HG03175 (cell line): ENCODE measurements around the gene NDUFA7.
"Not testable (repeated sequence)": the region's sequence is repeated elsewhere in the genome, so short reads cannot be mapped to it uniquely, and the experiment has no call there.

Experiments
- ATAC-seq: cut with Tn5 transposase; IDR thresholded peaks from one replicate; pipeline ENCODE4 v1.9.1; 2021; ENCODE audit warnings: mild to moderate bottlenecking, moderate library complexity; ENCODE audit not compliant: unreplicated experiment

NDUFA7 gene

DNA sequence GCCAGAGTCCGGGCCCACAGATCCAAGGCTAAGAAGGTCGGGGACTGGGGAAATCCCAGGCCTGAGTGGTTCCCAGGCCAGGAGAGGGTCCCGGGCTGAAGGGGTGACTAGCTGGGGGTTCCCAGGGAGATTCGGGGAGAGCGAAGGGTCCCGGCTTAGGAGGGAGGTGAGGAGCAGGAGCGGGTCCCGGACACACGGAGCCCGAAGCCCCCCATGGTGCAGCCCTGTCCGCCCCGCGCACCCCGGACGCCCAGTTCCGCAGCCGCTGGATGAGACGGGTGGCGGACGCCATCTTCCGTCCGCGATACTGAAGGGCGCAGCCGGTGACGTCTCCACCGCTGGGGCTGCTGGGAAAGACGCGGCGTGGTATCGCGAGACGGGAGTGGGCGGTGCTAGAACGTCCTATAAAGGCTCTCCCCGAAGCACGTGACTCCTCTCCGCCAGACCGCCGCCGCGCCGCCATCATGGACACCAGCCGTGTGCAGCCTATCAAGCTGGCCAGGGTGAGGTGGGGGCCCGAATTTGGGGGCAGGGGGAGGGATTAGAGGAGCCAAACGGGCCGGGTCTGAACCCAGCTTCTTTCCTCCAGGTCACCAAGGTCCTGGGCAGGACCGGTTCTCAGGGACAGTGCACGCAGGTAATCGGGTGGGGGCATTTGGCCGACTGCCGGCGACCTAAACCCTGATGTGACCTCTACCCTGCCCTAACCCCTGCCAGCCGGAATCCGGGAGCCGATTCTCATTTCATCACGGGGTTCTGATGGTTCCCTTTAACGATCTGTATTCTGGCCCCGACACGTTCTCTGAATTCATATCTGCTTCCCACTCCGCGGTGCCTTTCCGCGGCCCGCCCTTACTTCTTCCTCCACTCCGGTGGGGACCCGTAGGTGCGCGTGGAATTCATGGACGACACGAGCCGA lies at the start of gene NDUFA7, which contains the start of gene RPS28:
NDUFA7 (minus strand) TSS at position 309 of the 919 bp plus-strand sequence; CDS start at position 292, 17 bp downstream.
RPS28 (plus strand) TSS at position 430 of the 919 bp plus-strand sequence; CDS start at position 465, 35 bp downstream.
- peak; percentile 88 for ATAC-seq

DNA sequence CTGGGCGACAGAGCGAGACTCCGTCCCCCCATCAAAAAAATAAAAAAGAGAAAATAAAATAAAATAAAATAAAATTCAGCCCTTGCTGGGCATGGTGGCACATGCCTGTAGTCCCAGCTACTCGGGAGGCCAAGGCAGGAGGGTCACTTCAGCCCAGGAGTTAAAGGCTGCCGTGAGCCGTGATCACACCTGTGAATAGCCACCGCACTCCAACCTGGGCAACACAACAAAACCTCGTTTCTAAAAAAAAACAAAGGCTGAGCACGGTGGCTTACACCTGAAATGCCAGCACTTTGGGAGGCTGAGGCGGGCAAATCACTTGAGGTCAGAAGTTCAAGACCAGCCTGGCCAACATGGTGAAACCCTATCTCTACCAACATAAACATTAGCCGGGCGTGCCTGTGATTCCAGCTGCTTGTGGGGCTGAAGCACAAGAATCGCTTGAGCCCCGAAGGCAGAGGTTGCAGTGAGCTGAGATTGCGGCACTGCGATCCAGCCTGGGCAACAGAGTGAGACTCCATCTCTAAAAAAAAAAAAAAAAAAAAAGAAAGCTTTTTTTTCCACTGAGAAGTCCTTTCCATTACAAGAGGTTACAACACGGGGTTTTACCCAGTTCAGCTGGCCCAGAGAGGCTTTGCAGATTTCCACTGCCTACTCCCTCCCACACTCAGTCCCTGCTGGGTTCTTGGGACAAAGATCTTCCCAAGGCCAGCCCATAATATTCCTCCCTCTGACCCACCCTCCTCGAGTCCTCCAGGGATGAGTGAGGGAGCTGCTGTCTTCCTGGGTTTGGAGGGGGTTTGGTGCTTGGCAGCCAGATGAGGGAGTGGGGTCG lies 49.2 kb upstream of the NDUFA7 start:
- ATAC-seq, result no peak

DNA sequence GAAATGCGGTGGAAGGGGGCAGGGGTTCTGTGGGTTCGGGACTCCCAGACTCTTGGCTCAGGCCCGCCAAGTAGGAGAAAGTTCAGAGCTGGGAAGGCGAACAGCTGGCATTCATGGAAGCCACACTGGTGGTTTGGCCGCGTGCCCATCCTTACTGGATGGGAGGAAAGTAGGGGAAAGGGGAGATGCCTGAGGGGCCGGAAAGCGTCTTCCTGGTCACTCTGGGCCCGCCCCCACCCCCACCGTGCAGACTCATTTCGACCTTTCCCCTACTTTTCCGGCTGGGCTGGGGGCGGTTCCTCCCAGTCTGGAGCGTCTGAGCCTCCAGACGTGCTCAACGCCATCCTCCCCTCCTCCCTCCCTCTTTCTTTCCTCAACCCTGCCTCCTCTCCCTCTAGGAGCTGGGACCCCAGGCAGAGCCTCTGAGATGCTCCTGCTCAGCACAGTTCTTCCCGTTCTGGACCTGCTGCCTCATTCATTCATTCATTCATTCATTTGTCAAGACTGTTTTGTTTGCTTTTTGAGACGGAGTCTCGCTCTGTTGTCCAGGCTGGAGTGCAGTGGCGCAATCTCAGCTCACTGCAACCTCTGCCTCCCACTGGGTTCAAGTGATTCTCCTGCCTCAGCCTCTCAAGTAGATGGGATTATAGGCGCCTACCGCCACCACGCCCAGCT lies 46.3 kb upstream of the NDUFA7 start:
- ATAC-seq, result no peak

DNA sequence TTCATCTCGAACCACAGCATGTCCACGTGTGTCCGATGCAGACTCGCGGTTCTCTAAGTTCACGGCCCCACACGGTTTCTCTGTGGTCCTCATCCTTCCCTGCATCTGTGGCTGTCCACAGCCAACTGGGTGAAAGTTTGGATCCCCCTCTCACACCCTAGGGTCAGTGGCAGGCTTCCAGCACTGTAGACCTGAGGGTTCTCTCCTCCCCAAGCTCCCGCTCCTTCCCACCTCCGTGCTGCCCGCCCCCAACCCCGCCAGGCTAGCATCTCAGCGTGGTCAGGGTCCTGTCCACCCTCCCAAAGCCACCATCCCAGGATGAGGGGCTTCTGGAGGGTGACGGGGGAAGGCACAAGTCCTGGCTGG lies 45.8 kb upstream of the NDUFA7 start:
- no peak for ATAC-seq

DNA sequence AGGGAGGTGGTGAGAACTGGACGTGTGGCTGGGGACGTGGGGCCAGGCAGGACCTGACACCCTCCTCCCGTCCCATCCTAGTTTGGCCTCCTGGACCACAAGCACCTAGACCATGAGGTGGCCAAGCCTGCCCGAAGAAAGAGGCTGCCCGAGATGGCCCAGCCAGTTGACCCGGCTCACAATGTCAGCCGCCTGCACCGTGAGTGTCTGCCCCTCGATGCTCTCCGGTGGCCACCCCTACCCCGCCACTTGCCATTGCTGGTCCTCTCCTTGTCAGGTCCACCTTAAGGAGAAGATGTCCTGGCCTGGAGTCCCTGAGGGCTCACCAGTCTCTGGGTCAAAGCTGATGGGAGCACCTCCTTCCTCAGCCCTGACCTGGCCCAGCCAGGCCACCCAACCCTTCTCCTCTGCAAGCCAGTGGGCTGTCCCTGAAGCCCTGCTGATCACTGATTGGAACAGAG lies 45.0 kb upstream of the NDUFA7 start:
- ATAC-seq, result no peak

DNA sequence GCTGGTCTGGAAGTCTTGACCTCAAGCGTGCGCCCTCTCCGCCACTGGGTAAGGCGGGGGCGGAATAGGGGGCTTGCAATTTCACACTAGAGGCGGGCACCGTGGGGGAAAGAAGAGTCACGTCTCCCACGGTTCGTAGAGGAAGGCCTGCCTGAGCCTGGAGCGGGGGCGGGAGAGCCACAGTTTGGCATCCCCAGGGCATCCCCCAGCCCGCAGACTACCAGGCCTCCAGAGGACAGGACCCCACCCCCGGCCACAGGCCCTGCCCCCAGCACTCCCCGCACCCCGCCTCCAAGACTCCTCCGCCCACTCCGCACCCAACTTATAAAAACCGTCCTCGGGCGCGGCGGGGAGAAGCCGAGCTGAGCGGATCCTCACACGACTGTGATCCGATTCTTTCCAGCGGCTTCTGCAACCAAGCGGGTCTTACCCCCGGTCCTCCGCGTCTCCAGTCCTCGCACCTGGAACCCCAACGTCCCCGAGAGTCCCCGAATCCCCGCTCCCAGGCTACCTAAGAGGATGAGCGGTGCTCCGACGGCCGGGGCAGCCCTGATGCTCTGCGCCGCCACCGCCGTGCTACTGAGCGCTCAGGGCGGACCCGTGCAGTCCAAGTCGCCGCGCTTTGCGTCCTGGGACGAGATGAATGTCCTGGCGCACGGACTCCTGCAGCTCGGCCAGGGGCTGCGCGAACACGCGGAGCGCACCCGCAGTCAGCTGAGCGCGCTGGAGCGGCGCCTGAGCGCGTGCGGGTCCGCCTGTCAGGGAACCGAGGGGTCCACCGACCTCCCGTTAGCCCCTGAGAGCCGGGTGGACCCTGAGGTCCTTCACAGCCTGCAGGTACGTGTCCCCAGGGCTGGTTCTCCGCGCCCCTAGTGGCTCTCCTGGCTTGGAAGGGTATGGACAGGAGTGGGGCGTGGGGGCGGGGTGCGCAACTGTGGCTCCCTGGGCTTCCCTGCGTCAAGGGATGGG lies 42.9 kb upstream of the NDUFA7 start, which contains the start of gene ANGPTL4:
ANGPTL4 (plus strand) TSS at position 353 of the 969 bp plus-strand sequence; CDS start at position 520, 167 bp downstream.
- no peak for ATAC-seq

DNA sequence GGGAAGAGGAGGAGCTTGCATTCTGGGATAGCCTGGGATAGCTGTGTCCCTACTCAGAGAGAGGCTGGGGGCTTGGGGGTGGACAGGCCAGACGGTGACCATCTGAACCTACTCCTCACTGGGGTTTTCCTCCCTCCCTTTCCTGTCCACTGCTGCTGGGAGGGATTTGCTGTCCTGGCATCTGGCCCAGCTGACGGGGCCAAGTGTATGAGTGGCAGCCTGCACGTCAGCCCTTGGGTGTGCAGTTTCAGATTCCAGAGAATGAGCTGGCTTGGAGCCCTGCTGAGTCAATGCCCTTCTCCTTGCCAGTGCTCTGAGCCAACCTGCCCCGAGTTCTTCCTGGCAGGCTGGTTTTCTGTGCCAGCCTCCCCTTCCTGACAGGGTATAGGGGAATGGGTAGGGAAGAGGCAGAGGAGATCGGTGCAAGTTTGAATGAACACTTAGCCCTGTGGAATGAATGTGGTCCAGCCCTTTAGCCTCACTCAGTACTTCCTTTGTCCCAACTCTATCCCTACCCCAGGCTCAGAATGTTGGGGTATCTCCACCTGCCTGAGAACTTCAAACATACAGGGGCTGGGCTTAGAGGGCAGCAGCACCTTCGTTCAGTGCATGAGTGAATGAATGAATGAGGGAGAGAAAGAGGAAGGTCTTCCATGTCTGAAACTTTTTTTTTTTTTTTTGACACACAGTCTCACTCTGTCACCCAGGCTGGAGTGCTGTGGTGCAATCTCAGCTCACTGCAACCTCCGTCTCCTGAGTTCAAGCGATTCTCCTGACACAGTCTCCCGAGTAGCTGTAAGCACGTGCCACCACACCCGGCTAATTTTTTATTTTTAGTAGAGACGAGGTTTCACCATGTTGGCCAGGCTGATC lies 41.0 kb upstream of the NDUFA7 start:
- no peak for ATAC-seq

DNA sequence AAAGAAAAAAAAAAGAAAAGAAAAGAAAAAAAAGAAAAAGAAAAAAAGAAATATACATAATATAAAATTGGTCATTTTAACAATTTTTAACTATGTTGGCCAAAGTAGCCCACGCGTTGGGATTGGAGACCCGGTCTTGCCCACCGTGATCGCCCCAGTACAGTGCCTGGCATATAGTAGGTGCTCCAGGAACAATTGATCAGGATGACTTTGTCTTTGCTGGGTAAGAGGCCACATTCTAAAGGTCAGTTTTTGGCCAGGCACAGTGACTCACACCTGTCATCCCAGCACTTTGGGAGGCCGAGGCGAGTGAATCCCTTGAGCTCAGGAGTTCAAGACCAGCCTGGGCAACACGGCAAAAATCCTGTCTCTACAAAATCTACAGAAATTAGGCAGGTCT lies 39.0 kb upstream of the NDUFA7 start:
- no peak for ATAC-seq

DNA sequence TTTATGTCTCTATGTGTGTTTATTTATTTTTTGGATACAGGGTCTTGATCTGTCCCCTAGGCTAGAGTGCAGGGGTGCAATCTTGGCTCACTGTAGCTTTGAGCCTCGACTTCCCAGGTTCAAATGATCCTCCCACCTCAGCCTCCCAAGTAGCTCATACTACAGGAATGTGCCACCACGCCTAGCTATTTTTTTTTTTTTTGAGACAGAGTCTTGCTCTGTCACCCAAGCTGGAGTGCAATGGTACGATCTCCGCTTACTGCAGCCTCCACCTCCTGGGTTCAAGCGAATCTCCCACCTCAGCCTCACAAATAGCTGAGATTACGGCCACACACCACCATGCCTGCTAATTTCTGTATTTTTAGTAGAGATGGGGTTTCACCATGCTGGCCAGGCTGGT lies 37.8 kb upstream of the NDUFA7 start:
- ATAC-seq, result no peak

DNA sequence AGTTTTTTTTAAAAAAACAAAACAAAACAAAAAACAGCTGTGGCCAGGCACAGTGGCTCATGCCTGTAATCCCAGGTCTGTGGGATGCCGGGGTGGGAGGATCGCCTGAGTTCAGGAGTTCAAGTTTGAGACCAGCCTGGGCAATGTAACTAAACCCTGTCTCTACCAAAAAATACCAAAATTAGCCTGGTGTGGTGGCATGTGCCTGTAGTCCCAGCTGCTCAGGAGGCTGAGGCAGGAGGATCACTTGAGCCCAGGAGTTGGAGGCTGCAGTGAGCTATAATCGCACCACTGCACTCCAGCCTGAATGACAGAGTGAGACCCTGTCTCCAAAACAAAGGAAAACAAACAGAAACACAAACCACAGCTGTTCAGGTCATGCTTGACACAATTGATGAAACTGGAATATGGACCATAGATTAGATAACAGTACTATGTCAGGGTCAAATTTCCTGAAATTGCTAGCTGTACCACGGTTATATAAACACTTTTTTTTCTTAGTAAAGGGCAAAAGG lies 35.9 kb upstream of the NDUFA7 start:
- no peak for ATAC-seq

DNA sequence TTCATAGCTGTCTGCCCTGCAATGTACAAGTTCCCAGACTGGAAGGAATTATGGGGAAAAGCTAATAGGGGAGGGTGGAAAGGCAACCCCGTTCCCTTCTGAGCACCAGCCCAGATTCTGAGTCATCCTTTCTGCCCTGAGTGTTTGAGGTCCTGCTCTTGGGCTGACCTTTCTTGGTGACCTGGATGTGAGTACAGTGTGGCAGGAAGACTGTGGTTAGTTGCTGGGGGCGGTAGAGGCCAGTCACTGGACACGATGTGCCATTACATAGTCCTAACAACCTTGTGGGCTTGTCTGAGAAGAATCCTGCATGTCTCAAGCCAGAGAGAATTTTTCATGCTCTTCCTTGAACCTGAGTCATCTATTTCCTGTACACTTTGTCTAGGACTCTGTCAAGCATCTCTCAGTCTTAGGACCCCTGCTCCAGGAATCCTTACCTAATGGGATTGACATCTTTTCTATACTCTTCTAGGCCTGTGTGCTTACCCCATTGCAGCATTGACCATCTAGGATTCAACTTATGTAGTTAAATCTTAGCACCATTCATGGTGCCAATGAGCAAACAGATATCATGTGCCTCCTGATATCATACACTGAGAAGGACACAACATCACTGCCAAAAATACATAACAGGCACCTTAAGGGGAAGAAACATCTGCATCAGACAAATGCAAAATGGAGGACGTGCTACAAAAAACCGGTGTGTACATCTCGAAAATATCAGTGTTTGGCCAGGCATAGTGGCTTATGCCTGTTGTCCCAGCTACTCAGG lies 34.6 kb upstream of the NDUFA7 start:
- ATAC-seq, result no peak

DNA sequence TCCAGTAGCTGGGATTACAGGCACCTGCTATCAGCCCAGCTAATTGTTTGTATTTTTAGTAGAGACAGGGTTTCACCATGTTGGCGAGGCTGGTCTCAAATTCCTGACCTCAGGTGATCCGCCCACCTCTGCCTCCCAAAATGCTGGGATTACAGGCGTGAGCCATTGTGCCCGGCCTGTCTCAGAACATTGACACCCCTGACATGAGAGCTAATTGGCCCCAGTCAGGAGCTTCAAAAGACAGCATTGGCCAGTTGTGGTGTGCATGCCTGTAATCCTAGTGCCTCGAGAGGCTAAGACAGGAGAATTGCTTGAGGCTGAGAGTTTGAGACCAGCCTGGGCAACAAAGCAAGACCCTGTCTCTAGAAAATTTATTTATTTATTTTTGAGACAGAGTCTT lies 31.7 kb upstream of the NDUFA7 start:
- ATAC-seq, result not testable (repeated sequence)

DNA sequence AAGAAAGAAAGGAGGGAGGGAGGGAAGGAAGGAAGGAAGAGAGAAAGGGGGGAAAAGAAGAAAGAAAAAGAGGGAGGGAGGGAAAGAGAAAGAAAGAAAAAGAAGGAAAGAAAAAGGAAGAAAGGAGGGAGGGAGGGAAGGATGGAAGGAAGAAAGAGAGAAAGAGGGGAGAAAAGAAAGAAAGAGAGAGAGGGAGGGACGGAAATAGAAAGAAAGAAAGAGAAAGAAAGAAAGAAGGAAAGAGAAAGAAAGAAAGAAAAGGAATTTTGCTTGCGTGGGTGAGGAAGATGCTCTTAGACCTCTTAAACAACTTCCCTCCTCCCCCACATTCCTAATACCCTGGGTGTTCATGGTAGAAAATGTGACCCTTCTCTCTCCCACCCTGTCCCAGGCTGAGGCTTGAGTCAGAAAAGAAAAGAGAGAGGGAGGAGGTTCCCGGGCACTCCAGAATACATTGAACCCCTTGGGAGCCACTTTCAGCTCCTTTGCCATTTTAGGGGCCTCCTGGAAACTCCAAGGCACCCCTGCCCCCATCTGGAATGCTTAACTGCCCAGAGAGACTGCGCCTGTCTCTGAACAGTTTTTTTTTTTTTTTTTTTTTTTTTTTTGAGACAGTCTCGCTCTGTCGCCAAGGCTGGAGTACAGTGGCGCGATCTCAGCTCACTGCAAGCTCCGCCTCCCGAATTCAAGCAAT lies 31.1 kb upstream of the NDUFA7 start:
- ATAC-seq, result no peak

DNA sequence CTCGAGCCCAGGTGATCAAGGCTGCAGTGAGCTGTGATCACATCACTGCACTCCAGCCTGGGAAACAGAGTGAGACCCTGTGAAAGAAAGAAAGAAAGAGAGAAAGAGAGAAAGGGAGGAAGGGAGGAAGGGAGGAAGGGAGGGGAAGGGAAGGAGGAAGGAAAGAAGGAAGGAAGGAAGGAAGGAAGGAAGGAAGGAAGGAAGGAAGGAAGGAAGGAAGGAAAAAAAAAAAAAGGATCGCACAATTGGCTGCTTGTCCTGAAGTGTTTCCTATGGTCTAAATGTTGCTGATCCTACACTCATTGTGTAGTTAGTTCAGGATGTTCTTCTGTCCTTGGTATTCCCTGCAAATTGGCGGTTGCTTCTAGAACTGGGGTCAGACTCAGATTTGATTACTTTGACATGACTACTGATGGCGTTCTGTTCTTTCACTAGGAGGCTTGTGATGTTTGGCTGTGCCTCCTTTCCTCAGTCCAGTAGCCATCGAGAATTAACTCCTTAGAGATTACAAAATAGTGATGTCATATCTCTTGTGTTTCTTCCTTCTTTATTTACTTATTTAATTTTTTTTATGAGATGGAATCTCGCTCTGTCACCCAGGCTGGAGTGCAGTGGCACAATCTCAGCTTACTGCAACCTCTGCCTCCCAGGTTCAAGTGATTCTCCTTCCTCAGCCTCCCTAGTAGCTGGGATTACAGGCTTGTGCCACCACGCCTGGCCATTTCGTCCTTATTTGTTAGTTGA lies 28.6 kb upstream of the NDUFA7 start:
- ATAC-seq, result not testable (repeated sequence)

DNA sequence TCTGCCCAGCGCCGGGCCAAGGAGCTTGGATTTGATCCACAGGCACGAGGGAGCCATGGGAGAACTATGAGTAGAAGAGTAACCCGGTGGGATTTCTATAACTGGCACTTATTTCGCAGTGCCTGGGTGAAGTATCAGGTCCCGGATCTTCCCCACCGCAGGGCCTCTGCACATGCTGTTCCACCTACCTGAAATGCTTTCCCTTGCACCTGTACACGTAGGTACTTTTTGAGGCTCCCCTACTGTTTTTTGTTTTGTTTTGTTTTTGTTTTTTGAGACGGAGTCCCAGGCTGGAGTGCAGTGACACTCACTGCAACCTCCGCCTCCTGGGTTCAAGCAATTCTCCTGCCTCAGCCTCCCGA lies 22.3 kb upstream of the NDUFA7 start:
- no peak for ATAC-seq

DNA sequence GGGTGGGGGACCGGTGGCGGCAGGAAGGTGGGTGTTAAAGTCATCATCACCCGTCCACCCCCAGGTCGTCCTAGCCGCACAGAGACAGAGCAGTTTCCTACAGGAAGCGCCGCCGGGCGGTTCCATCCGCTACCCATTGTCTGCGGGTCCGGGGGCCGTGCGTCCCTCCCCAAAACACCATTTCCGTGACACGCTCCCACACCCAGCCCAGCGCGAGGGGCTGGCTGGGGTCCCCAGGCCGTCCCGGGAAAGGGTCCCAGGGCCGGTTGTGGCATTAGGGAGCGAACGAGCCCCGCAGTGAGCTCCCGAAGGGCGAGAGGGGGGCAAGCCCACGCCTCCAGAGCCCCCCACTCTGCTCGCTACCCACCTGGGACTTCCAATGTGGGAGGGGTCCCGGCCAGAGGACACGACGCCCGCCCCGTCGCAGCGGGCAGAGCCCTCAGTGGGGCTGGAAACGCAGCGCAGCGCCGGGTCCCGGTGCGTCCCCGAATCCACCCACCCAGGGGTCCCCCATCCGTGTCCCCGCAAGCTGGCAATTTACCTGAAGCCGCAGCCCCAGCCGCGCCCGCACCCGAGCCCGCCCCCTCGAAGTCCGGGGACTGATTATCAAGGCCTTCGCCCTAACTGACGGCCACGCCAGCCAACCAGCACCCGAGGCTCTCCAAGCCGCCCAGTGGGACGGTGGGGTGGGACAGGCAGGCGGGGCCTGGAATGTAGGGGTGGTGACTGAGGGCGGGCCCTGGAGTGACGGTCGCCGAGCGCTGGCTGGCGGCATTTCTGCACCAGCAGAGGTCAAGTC lies 21.7 kb upstream of the NDUFA7 start, which contains the start of gene KANK3:
KANK3 (minus strand) TSS at position 579 of the 799 bp plus-strand sequence. CDS start 5,434 bp downstream, outside the sequence.
- peak; percentile 88 for ATAC-seq
